ENCODE data around the gene CTXND1. TPM values are rescaled to one million over a fixed set of nuclear protein-coding genes. Genes with fewer than 3 reads are reported as not detected.

CTXND1 gene
- total and polyA plus RNA-seq, 12 donors: 0.11 to 8.3 (median 1.8) TPM

DNA sequence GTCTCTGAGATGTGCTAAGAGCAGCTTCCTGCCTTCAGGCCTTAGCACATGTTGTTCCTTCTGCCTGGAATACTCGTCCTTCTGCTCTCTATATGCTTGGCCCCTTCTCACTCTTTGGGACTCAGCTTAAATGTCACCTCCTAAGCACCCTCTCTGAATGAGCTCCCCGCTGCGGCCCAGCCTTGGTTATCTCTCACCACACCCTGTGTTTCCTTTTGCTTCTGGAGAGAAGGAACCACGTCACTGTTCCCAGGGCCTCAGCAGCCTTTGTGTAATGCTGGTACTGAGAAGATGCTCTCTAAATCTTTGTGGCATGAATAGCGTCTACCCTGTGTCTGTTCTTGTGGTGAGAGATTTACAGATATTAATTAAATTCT lies 97.0 kb downstream of the CTXND1 start:
- 82 to 92% methylated on average over 5 of the region's 5 CpGs for WGBS, 2 donors

DNA sequence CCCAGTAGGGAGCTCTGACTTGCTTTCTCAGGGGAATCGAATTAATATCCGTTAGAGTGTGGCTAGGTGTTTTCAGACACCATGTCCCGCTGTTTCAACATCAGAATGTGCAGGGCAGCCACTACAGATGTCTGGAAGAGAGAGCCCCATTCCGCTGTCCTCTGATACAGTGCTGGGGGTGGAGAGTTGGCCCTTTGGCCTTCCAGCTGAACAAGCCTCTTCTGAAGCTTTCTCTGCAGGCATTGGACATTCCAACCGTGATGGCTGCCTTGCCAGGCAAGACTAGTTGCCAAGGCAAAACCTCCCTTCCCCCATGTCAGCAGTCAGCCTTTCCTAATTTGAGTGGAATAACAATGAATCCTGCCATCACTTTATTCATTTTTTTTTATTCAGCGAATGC lies 97.7 kb downstream of the CTXND1 start:
- no peaks in the 10 kb centered on the region for H3K9me3 ChIP-seq
- H3K4me3 ChIP-seq: no peak overlapping the region
- WGBS, 2 donors: 85 to 91% methylated on average over 6 of the region's 6 CpGs
- DNase-seq (no peak), ATAC-seq (peak in 1 of 8 donors; percentile 16)
- peaks cover 0 to 8% (median 0%) of the 10 kb centered on the region in 9 donors for H3K36me3 ChIP-seq
- H3K27ac ChIP-seq: no peak overlapping the region
- no peaks in the 10 kb centered on the region for H3K27me3 ChIP-seq
- TF ChIP-seq, protein P1, sequence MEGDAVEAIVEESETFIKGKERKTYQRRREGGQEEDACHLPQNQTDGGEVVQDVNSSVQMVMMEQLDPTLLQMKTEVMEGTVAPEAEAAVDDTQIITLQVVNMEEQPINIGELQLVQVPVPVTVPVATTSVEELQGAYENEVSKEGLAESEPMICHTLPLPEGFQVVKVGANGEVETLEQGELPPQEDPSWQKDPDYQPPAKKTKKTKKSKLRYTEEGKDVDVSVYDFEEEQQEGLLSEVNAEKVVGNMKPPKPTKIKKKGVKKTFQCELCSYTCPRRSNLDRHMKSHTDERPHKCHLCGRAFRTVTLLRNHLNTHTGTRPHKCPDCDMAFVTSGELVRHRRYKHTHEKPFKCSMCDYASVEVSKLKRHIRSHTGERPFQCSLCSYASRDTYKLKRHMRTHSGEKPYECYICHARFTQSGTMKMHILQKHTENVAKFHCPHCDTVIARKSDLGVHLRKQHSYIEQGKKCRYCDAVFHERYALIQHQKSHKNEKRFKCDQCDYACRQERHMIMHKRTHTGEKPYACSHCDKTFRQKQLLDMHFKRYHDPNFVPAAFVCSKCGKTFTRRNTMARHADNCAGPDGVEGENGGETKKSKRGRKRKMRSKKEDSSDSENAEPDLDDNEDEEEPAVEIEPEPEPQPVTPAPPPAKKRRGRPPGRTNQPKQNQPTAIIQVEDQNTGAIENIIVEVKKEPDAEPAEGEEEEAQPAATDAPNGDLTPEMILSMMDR (IDR thresholded peaks at IDR 0.05): no peak
- peaks cover 6 to 40% (median 20%) of the 10 kb centered on the region in 9 donors for H3K4me1 ChIP-seq
- intact Hi-C loops (cut with DNase I): loop anchor here in 8 of 10 donors (5.0 to 10.0 kb wide), 6 partner anchors 82 to 260 kb away; partner anchors contain the start of genes ZFAND6 (in 4 of the 8) and MTHFS (in 2 of the 8)

More for the DNA sequence above, 97.0 kb downstream of the CTXND1 start:
- TF ChIP-seq, protein P1 (IDR thresholded peaks at IDR 0.05): no peak
- Histone ChIP-seq H3K27me3 (no peaks in the 10 kb centered on the region), H3K4me1 (peaks cover 6 to 46% (median 20%) of the 10 kb centered on the region in 9 donors), H3K27ac (no peak overlapping the region), H3K9me3 (no peaks in the 10 kb centered on the region), H3K36me3 (peaks cover 0 to 8% (median 0%) of the 10 kb centered on the region in 9 donors), H3K4me3 (no peak overlapping the region)
- no peak for ATAC-seq
- intact Hi-C loops (cut with DNase I): loop anchor here in 3 of 10 donors (10.0 kb wide), 2 partner anchors 100 to 260 kb away; partner anchors contain the start of genes MTHFS (in 2 of the 3) and ZFAND6 (in 1 of the 3)
- no peak for DNase-seq

DNA sequence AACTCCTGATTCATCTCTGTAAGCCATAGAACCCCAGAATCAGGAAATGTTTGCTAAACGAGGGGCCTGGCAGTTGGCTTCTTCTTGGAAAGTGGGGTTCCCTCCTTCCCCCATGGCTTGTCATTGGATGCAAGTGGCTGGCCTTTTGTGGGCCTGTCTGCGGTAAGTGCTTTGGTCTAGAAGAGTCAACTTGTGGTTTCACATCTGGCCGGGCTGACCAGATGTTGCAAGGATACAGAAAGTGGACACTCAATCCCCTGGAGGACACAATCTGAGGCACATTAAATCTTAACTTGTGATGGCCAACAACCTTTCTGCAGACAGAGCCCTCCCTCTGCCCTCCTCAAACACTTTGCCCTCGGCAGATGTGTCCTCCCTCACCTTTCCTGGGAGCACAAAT lies 98.1 kb downstream of the CTXND1 start:
- no peaks in the 10 kb centered on the region for H3K9me3 ChIP-seq
- DNase-seq (no peak), ATAC-seq (no peak)
- TF ChIP-seq, protein P1 (IDR thresholded peaks at IDR 0.05): no peak
- H3K4me3 ChIP-seq: peak overlapping the region in 3 of 10 donors; percentile 69 to 75 (median 71)
- WGBS, 2 donors: 82 to 85% methylated on average over 4 of the region's 4 CpGs
- intact Hi-C loops (cut with DNase I): loop anchor here in 8 of 10 donors (5.0 to 10.0 kb wide), 6 partner anchors 82 to 259 kb away; partner anchors contain the start of genes ZFAND6 (in 4 of the 8) and MTHFS (in 2 of the 8)
- H3K27ac ChIP-seq: peak overlapping the region in 1 of 10 donors; percentile 75
- H3K27me3 ChIP-seq: no peaks in the 10 kb centered on the region
- H3K4me1 ChIP-seq: peaks cover 6 to 40% (median 20%) of the 10 kb centered on the region in 9 donors
- peaks cover 0 to 8% (median 0%) of the 10 kb centered on the region in 9 donors for H3K36me3 ChIP-seq

DNA sequence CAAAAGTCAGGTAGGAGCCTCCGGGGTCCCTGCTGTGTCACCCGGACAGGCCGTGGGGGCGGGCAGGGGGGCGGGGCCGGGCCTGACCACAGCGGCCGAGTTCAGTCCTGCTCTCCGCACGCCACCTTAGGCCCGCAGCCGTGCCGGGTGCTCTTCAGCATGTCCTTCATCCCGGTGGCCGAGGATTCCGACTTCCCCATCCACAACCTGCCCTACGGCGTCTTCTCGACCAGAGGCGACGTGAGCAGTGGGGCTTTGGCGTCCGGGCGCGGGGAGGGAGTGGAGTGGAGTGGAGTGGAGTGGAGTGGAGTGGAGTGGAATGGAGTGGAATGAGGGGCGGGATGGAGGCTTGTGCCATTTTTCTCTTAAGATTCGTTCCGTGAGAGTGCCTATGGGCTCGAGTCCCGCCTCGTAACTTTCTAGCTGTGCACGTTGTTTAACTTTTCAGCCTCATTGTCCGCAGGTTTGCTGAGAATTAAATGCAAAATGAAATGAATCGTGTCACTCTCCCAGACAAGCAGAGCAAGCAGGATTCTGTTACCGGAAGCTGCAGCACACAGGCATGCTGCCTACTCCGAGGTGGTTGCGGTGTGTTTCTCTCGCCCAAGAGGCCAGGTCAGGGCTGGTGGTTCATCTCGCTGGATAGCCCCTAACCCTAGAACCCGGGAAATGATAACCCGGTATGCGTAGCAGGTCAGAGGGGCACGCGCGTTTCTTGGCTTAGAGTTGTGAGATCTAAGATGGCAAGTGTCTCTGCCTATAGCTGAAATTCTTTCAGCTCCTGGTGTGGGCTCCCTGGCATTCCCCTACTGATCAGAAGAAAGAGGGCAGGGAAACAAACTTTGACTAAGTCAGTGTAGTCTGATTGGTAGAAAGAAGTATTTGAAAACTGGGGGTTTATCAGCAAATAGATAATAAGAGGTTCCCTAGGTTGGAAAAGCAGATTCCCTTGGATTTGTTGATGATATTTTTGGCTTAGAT lies 98.8 kb downstream of the CTXND1 start, which contains the start of gene FAH:
Gene FAH, plus strand, starts transcription at position 104 of the 981 bp plus-strand sequence. Its CDS starts 56 bp downstream, at position 160.
- WGBS, 2 donors: 2% methylated on average over 44 to 45 of the region's 45 CpGs
- intact Hi-C loops (cut with DNase I): loop anchor here in 9 of 10 donors (1.0 to 10.0 kb wide), 7 partner anchors 81 to 258 kb away; partner anchors contain the start of genes ZFAND6 (in 4 of the 9) and MTHFS (in 2 of the 9)
- Histone ChIP-seq H3K27ac (peak within 1 kb of the TSS; percentile 11 to 82 (median 74)), H3K4me3 (peak within 1 kb of the TSS; percentile 55 to 84 (median 72)), H3K9me3 (no peaks in the 10 kb centered on the region), H3K4me1 (peaks cover 6 to 40% (median 20%) of the 10 kb centered on the region in 9 donors), H3K36me3 (peaks cover 0 to 3% (median 0%) of the 10 kb centered on the region in 9 donors), H3K27me3 (no peaks in the 10 kb centered on the region)
- peak; percentile 78 to 92 (median 82) for ATAC-seq
- peak in 1 of 2 donors; percentile 44 for DNase-seq
- TF ChIP-seq, protein P1 (IDR thresholded peaks at IDR 0.05): no peak
